B cell (primary cell): ENCODE results near the gene IQCH. TPM values are rescaled to one million over a fixed set of nuclear protein-coding genes. Genes with fewer than 3 reads are reported as not detected.

Source experiments
- ATAC-seq: fragments of 200-7000 bp; cut with Tn5 transposase; one replicate; pipeline ENCODE4 v1.10.0; 2021; ENCODE audit warnings: low read depth, mild to moderate bottlenecking, moderate number of reproducible peaks, moderate library complexity
- CTCF ChIA-PET: fragments of 350-600 bp; sonication (Branson Sonifier 250); formaldehyde crosslinking; loops from one replicate; lab custom pipeline; 2021; ENCODE audit warnings: antibody characterized with exemption, inconsistent platforms; lab: Charles Lee
- POLR2A ChIA-PET: fragments of 350-600 bp; sonication (Branson Sonifier 250); formaldehyde crosslinking; loops from one replicate; lab custom pipeline; 2021; ENCODE audit warnings: antibody characterized with exemption; lab: Charles Lee
- DNase-seq: peaks from one replicate; pipeline ENCODE4 v3.0.0; 2013
- H2AFZ ChIP-seq: 2 replicates; pipeline ENCODE4 v1.6.1; 2012; ENCODE audit warnings: mild to moderate bottlenecking, low read depth, low read length; ENCODE audit not compliant: insufficient read depth, poor library complexity, severe bottlenecking
- H3K27ac ChIP-seq, 2 donors: 1 replicate in 1 of 2; 2 replicates in 1 of 2; pipeline ENCODE4 v1.5.1; 2012 to 2013; ENCODE audit warnings: low read length in 2 of 2, mild to moderate bottlenecking in 2 of 2, moderate library complexity in 1 of 2
- H3K27me3 ChIP-seq, 4 experiments: fragments of 200-600 bp in 1 of 4; sonication (generic) in 1 of 4; replicated peaks in 1 of 4; 1 replicate in 2 of 4; 2 replicates in 2 of 4; pipeline versions ENCODE4 v1.6.1 to v1.7.0; 2013 to 2016; ENCODE audit warnings: low read length in 3 of 4, mild to moderate bottlenecking in 2 of 4, mixed read lengths in 1 of 4, moderate library complexity in 1 of 4; ENCODE audit not compliant: insufficient read depth in 4 of 4, control insufficient read depth in 3 of 4; ENCODE audit errors: control extremely low read depth in 1 of 4
- H3K36me3 ChIP-seq, 2 experiments: replicated peaks in 1 of 2; 1 replicate in 1 of 2; 2 replicates in 1 of 2; pipeline versions ENCODE4 v1.6.1 to v1.7.1; 2013; ENCODE audit warnings: low read length in 1 of 2; ENCODE audit not compliant: insufficient read depth in 2 of 2, control insufficient read depth in 1 of 2; ENCODE audit errors: control extremely low read depth in 1 of 2, extremely low read depth in 1 of 2
- H3K4me1 ChIP-seq, 2 donors: fragments of 200-600 bp in 1 of 2; sonication (generic) in 1 of 2; 1 replicate in 1 of 2; 2 replicates in 1 of 2; pipeline versions ENCODE4 v1.5.1 to v1.6.1; 2013 to 2017; ENCODE audit warnings: low read length in 2 of 2; ENCODE audit not compliant: control insufficient read depth in 2 of 2, insufficient read depth in 2 of 2
- H3K4me2 ChIP-seq: replicated peaks from 2 replicates; pipeline ENCODE3; 2012; ENCODE audit warnings: mild to moderate bottlenecking, low read depth, low read length; ENCODE audit not compliant: poor library complexity, severe bottlenecking
- H3K4me3 ChIP-seq, 5 experiments: fragments of 200-600 bp in 1 of 5; sonication (generic) in 1 of 5; 1 replicate in 3 of 5; 2 replicates in 2 of 5; pipeline versions ENCODE4 v1.5.1 to v1.7.0; 2011 to 2016; ENCODE audit warnings: low read length in 4 of 5, mild to moderate bottlenecking in 4 of 5, low read depth in 2 of 5, control low read depth in 1 of 5, moderate library complexity in 1 of 5; ENCODE audit not compliant: insufficient read depth in 1 of 5; ENCODE audit errors: control extremely low read depth in 1 of 5, extremely low read depth in 1 of 5
- H3K79me2 ChIP-seq: fragments of 200-600 bp; sonication (generic); one replicate; pipeline ENCODE4 v1.6.0; 2016; ENCODE audit warnings: low read length; ENCODE audit not compliant: control insufficient read depth, insufficient read depth
- H3K9ac ChIP-seq: fragments of 200-600 bp; sonication (generic); 2 replicates; pipeline ENCODE4 v1.6.1; 2017; ENCODE audit warnings: mild to moderate bottlenecking, low read length, moderate library complexity
- H3K9me3 ChIP-seq, 3 donors: one replicate each; pipeline versions ENCODE4 v1.6.1 to v1.7.1; 2013; ENCODE audit warnings: low read length in 2 of 3; ENCODE audit not compliant: control insufficient read depth in 2 of 3, insufficient read depth in 1 of 3; ENCODE audit errors: control extremely low read depth in 1 of 3
- H4K20me1 ChIP-seq: 2 replicates; pipeline ENCODE4 v1.6.0; 2012; ENCODE audit warnings: mild to moderate bottlenecking, low read length; ENCODE audit not compliant: insufficient read depth, control insufficient read depth, poor library complexity, severe bottlenecking
- H3K27ac Mint-ChIP-seq: one replicate; pipeline ENCODE4 v1.8.0; 2021; ENCODE audit warnings: mixed read lengths
- H3K27me3 Mint-ChIP-seq: one replicate; pipeline ENCODE4 v1.8.0; 2021; ENCODE audit warnings: mixed read lengths
- H3K4me1 Mint-ChIP-seq: one replicate; pipeline ENCODE4 v1.8.0; 2021; ENCODE audit warnings: mixed read lengths
- H3K4me3 Mint-ChIP-seq: one replicate; pipeline ENCODE4 v1.8.0; 2021; ENCODE audit warnings: mixed read lengths
- H3K9me3 Mint-ChIP-seq: one replicate; pipeline ENCODE4 v1.8.0; 2022; ENCODE audit warnings: mixed read lengths; ENCODE audit not compliant: insufficient read depth
- EZH2 ChIP-seq: IDR thresholded peaks from 2 replicates; pipeline ENCODE4 v1.6.1; 2012; ENCODE audit warnings: borderline replicate concordance, low read depth, mild to moderate bottlenecking, moderate library complexity, low read length; ENCODE audit not compliant: insufficient read depth, poor library complexity, severe bottlenecking
- whole genome bisulfite sequencing: methylation state at CpG from one replicate; pipeline ENCODE4 v1.1.5; 2013; ENCODE audit warnings: missing lambda C conversion rate; ENCODE audit not compliant: insufficient coverage; 5-methylcytosine and 5-hydroxymethylcytosine counted together
- intact Hi-C: fragments of 100-400 bp; cut with micrococcal nuclease; formaldehyde crosslinking; loops from one replicate; pipeline ENCODE4 v1.10.0; 2022
- polyA plus RNA-seq: library from polyadenylated mRNA; depleted of rRNA; stranded (reverse); fragments of >200 nt; gene quantifications from 2 replicates; pipeline ENCODE4 v1.2.3, GENCODE V29; 2012
- total RNA-seq, 2 donors: library from RNA; stranded (reverse); fragments of 120-200 nt in 1 of 2; gene quantifications; 1 replicate in 1 of 2; 2 replicates in 1 of 2; pipeline versions ENCODE4 v1.2.3 to v1.2.4, GENCODE V29; 2013 to 2022
- TF ChIP-seq, protein P1 (sequence below): fragments of 200-600 bp; IDR thresholded peaks from one replicate; pipeline ENCODE4 v1.8.0; 2022; ENCODE audit warnings: antibody characterized with exemption, mild to moderate bottlenecking

Gene IQCH
- total and polyA plus RNA-seq, 2 donors (not counting 1 experiment from before 2014, with no cell fraction given) = 1.6 TPM; not detected in 1

DNA sequence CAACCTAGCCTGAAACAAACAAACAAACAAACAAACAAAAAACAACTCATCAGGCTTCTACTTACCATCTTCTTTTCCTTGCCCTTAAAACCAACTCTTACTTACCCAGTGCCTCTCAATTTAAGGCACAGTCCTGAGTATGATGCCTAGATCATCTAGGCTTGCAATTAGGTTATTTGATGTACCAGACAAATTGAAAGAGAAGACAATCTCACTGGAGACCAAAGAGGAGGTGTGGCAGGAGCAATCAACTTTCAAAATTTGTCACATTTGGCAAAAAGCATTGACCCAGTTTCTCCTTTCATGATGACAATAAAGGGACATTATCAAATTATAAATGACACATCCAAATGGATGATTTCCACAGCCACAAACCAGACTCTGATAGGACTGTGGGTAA, 36.2 kb upstream of the IQCH start:
- peaks cover 4 to 8% of the 10 kb centered on the region in 2 donors for H3K4me1 ChIP-seq
- no peaks in the 10 kb centered on the region for H3K36me3 ChIP-seq
- no peaks in the 10 kb centered on the region for H3K9me3 ChIP-seq
- intact Hi-C loops = no loop called here
- Mint-ChIP-seq H3K9me3 (no peaks in the 10 kb centered on the region), H3K27me3 (no peaks in the 10 kb centered on the region), H3K27ac (no peak overlapping the region), H3K4me3 (no peak overlapping the region), H3K4me1 (no peaks in the 10 kb centered on the region)
- H2AFZ ChIP-seq = no peak overlapping the region
- ChIA-PET CTCF (no interaction called here), POLR2A (no interaction called here)
- H3K9ac ChIP-seq = no peak overlapping the region
- ATAC-seq = no peak
- H3K27me3 ChIP-seq = no peaks in the 10 kb centered on the region
- no peak overlapping the region for H3K4me3 ChIP-seq
- DNase-seq = no peak
- H3K4me2 ChIP-seq = no peak overlapping the region
- H3K27ac ChIP-seq = no peak overlapping the region
- TF ChIP-seq, protein P1, sequence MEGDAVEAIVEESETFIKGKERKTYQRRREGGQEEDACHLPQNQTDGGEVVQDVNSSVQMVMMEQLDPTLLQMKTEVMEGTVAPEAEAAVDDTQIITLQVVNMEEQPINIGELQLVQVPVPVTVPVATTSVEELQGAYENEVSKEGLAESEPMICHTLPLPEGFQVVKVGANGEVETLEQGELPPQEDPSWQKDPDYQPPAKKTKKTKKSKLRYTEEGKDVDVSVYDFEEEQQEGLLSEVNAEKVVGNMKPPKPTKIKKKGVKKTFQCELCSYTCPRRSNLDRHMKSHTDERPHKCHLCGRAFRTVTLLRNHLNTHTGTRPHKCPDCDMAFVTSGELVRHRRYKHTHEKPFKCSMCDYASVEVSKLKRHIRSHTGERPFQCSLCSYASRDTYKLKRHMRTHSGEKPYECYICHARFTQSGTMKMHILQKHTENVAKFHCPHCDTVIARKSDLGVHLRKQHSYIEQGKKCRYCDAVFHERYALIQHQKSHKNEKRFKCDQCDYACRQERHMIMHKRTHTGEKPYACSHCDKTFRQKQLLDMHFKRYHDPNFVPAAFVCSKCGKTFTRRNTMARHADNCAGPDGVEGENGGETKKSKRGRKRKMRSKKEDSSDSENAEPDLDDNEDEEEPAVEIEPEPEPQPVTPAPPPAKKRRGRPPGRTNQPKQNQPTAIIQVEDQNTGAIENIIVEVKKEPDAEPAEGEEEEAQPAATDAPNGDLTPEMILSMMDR = no peak
- H4K20me1 ChIP-seq = no peaks in the 10 kb centered on the region
- H3K79me2 ChIP-seq = no peaks in the 10 kb centered on the region

DNA sequence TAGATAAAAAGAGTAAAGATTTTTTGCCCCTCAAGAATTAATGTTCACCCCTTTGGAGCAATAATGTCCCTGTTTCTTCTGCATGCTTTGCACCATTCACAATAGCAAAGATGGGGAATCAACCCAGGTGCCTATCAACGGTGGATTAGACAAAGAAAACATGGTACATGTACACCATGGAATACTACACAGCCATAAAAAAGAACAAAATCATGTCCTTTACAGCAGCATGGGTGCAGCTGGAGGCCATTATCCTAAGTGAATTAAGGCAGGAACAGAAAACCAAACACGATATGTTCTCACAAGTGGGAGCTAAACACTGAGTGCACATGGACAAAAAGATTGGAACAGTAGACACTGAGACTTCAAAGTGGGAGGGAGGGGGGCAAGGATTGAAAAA, 35.3 kb upstream of the IQCH start:
- Mint-ChIP-seq H3K4me1 (no peaks in the 10 kb centered on the region), H3K27ac (no peak overlapping the region), H3K9me3 (no peaks in the 10 kb centered on the region), H3K4me3 (no peak overlapping the region), H3K27me3 (no peaks in the 10 kb centered on the region)
- POLR2A ChIA-PET = no interaction called here
- Histone ChIP-seq H3K4me2 (no peak overlapping the region), H4K20me1 (no peaks in the 10 kb centered on the region), H3K27me3 (no peaks in the 10 kb centered on the region), H2AFZ (no peak overlapping the region), H3K36me3 (no peaks in the 10 kb centered on the region), H3K9ac (no peak overlapping the region), H3K9me3 (no peaks in the 10 kb centered on the region), H3K79me2 (no peaks in the 10 kb centered on the region), H3K4me3 (no peak overlapping the region), H3K27ac (no peak overlapping the region), H3K4me1 (peaks cover 4 to 8% of the 10 kb centered on the region in 2 donors)
- no peak for TF ChIP-seq EZH2
- TF ChIP-seq, protein P1 = no peak
- 100% methylated on average over 1 of the region's 2 CpGs for WGBS
- CTCF ChIA-PET = no interaction called here
- DNase-seq (no peak), ATAC-seq (no peak)
- intact Hi-C loops = no loop called here
